Prostate gland (tissue), 2 donors: ENCODE results near the gene PGC. TPM values are rescaled to one million over a fixed set of nuclear protein-coding genes. Genes with fewer than 3 reads are reported as not detected.

Experiments used
- DNase-seq: peaks from one replicate; pipeline ENCODE4 v3.0.0-alpha.2; 2019; ENCODE audit warnings: low spot score
- H3K27ac ChIP-seq, 2 donors: fragments of 200-600 bp; sonication (generic); 2 replicates each; pipeline ENCODE4 v1.5.1; 2017 to 2019
- H3K27me3 ChIP-seq: fragments of 200-600 bp; sonication (generic); replicated peaks from 2 replicates; pipeline ENCODE4 v1.5.1; 2019; ENCODE audit not compliant: insufficient read depth
- H3K36me3 ChIP-seq, 2 donors: fragments of 200-600 bp; sonication (generic); 1 replicate in 1 of 2; 2 replicates in 1 of 2; pipeline versions ENCODE4 v1.5.1 to v1.8.1; 2017 to 2019
- H3K4me1 ChIP-seq: fragments of 200-600 bp; sonication (generic); replicated peaks from 2 replicates; pipeline ENCODE4 v1.5.1; 2019
- H3K4me3 ChIP-seq, 2 donors: fragments of 200-600 bp; sonication (generic); 2 replicates each; pipeline ENCODE4 v1.5.1; 2017 to 2019
- H3K9me3 ChIP-seq: fragments of 200-600 bp; sonication (generic); 2 replicates; pipeline ENCODE4 v1.5.1; 2017
- CTCF ChIP-seq, 4 experiments: fragments of 200-600 bp in 2 of 4; fragments of 450-650 bp in 2 of 4; sonication (generic) in 2 of 4; IDR thresholded peaks; 1 replicate in 3 of 4; 2 replicates in 1 of 4; pipeline ENCODE4 v1.5.1; 2016 to 2019; ENCODE audit warnings: antibody characterized with exemption in 4 of 4, mild to moderate bottlenecking in 2 of 4, moderate library complexity in 2 of 4
- POLR2A ChIP-seq: fragments of 450-650 bp; IDR thresholded peaks from one replicate; pipeline ENCODE4 v1.6.1; 2016; ENCODE audit warnings: antibody characterized with exemption, mild to moderate bottlenecking
- POLR2AphosphoS5 ChIP-seq: sonication (generic); formaldehyde crosslinking; IDR thresholded peaks from one replicate; pipeline ENCODE4 v1.6.1; 2017; ENCODE audit warnings: antibody characterized with exemption
- WGBS: methylation state at CpG from one replicate; pipeline ENCODE4 v1.1.5; 2018; 5-methylcytosine and 5-hydroxymethylcytosine counted together
- intact Hi-C: fragments of 100-400 bp; cut with DNase I; formaldehyde crosslinking; loops from one replicate; pipeline ENCODE4 v1.14.2; 2022
- total RNA-seq, 2 donors: library from RNA; depleted of rRNA; stranded (reverse); fragments of >200 nt; gene quantifications; one replicate each; pipeline ENCODE4 v1.1.0, GENCODE V29; 2016

PGC gene
- total RNA-seq, 2 donors from 2014 or later: 18.4 to 391 TPM

GRCh38 chr6:41743406-41744235 lies 3.6 kb downstream of the PGC start:
- Histone ChIP-seq H3K36me3 (no peaks in the 10 kb centered on the region), H3K4me3 (no peak overlapping the region), H3K27me3 (no peaks in the 10 kb centered on the region), H3K4me1 (no peaks in the 10 kb centered on the region), H3K9me3 (no peaks in the 10 kb centered on the region), H3K27ac (no peak overlapping the region)
- TF ChIP-seq POLR2A: no peak
- TF ChIP-seq POLR2AphosphoS5: no peak
- TF ChIP-seq CTCF (IDR thresholded peaks at IDR 0.05): no peak
- no peak for DNase-seq
- intact Hi-C loops: no loop called here
- WGBS: 86% methylated on average over 6 of the region's 6 CpGs

- no peaks in the 10 kb centered on the region for H3K4me1 ChIP-seq
- no peaks in the 10 kb centered on the region for H3K27me3 ChIP-seq
- no peak overlapping the region for H3K4me3 ChIP-seq
- intact Hi-C loops: no loop called here
- DNase-seq: no peak
- no peaks in the 10 kb centered on the region for H3K9me3 ChIP-seq
- no peak overlapping the region for H3K27ac ChIP-seq
- 90% methylated on average over 20 of the region's 20 CpGs for WGBS
- no peak for TF ChIP-seq CTCF (IDR thresholded peaks at IDR 0.05)
- no peak for TF ChIP-seq POLR2AphosphoS5
- TF ChIP-seq POLR2A: no peak
- no peaks in the 10 kb centered on the region for H3K36me3 ChIP-seq
These were observed 5.3 kb downstream of the PGC start for GRCh38 chr6:41741625-41742490.

GRCh38 chr6:41740366-41741162 lies 6.6 kb downstream of the PGC start:
- intact Hi-C loops: no loop called here
- Histone ChIP-seq H3K9me3 (no peaks in the 10 kb centered on the region), H3K4me1 (no peaks in the 10 kb centered on the region), H3K36me3 (no peaks in the 10 kb centered on the region), H3K27me3 (no peaks in the 10 kb centered on the region), H3K4me3 (no peak overlapping the region), H3K27ac (no peak overlapping the region)
- TF ChIP-seq POLR2AphosphoS5: no peak
- no peak for TF ChIP-seq CTCF (IDR thresholded peaks at IDR 0.05)
- TF ChIP-seq POLR2A: no peak
- DNase-seq: no peak
- WGBS: 89% methylated on average over 13 of the region's 13 CpGs

GRCh38 chr6:41739041-41739440 lies 8.2 kb downstream of the PGC start:
- intact Hi-C loops: no loop called here
- Histone ChIP-seq H3K27me3 (no peaks in the 10 kb centered on the region), H3K27ac (no peak overlapping the region), H3K9me3 (no peaks in the 10 kb centered on the region), H3K4me3 (no peak overlapping the region), H3K4me1 (no peaks in the 10 kb centered on the region), H3K36me3 (no peaks in the 10 kb centered on the region)
- no peak for DNase-seq
- no peak for TF ChIP-seq POLR2AphosphoS5
- 87% methylated on average over 4 of the region's 4 CpGs for WGBS

- TF ChIP-seq CTCF (IDR thresholded peaks at IDR 0.05) (no peak), POLR2AphosphoS5 (no peak), POLR2A (no peak)
- H3K27me3 ChIP-seq: no peaks in the 10 kb centered on the region
- intact Hi-C loops: no loop called here
These were observed 9.5 kb downstream of the PGC start for GRCh38 chr6:41737591-41738130.

More at GRCh38 chr6:41737591-41738130, 9.5 kb downstream of the PGC start:
- no peaks in the 10 kb centered on the region for H3K36me3 ChIP-seq
- DNase-seq: no peak
- H3K4me1 ChIP-seq: peaks cover 9% of the 10 kb centered on the region
- H3K4me3 ChIP-seq: no peak overlapping the region
- 92% methylated on average over 6 of the region's 6 CpGs for WGBS
- no peaks in the 10 kb centered on the region for H3K9me3 ChIP-seq
- H3K27ac ChIP-seq: no peak overlapping the region
